Common myeloid progenitor, CD34-positive (primary cell): ENCODE results near the gene TPST2.
A peak's percentile ranks its signal among the peaks of the same experiment; 100 is the strongest.

Source experiments
- CTCF ChIA-PET: fragments of 350-600 bp; sonication (Branson Sonifier 250); formaldehyde crosslinking; loops from one replicate; lab custom pipeline; 2021; ENCODE audit warnings: antibody characterized with exemption; lab: Charles Lee
- POLR2A ChIA-PET: fragments of 350-600 bp; sonication (Branson Sonifier 250); formaldehyde crosslinking; loops from one replicate; lab custom pipeline; 2021; ENCODE audit warnings: antibody characterized with exemption; lab: Charles Lee
- DNase-seq, 3 donors: peaks; one replicate each; pipeline versions ENCODE4 v3.0.0 to v3.0.0-alpha.2; 2013
- H3K27ac ChIP-seq, 2 experiments: 1 replicate in 1 of 2; 2 replicates in 1 of 2; pipeline ENCODE4 v1.7.0; 2013; ENCODE audit warnings: inconsistent platforms in 2 of 2, low read length in 2 of 2, mild to moderate bottlenecking in 2 of 2, low read depth in 1 of 2, moderate library complexity in 1 of 2; ENCODE audit not compliant: severe bottlenecking in 2 of 2, insufficient read depth in 1 of 2, poor library complexity in 1 of 2
- H3K27me3 ChIP-seq, 5 experiments: replicated peaks in 2 of 5; 1 replicate in 3 of 5; 2 replicates in 2 of 5; pipeline versions ENCODE4 v1.6.1 to v1.7.0; 2013; ENCODE audit warnings: low read length in 4 of 5, mild to moderate bottlenecking in 2 of 5, moderate library complexity in 2 of 5, inconsistent platforms in 1 of 5; ENCODE audit not compliant: insufficient read depth in 5 of 5, control insufficient read depth in 4 of 5
- H3K36me3 ChIP-seq, 4 experiments: 1 replicate in 2 of 4; 2 replicates in 2 of 4; pipeline versions ENCODE4 v1.6.1 to v1.7.0; 2013; ENCODE audit warnings: low read length in 3 of 4, control low read depth in 1 of 4, mild to moderate bottlenecking in 1 of 4; ENCODE audit not compliant: control insufficient read depth in 4 of 4, insufficient read depth in 4 of 4
- H3K4me1 ChIP-seq, 4 experiments: 1 replicate in 3 of 4; 2 replicates in 1 of 4; pipeline versions ENCODE4 v1.6.1 to v1.7.1; 2013; ENCODE audit warnings: low read length in 3 of 4, mild to moderate bottlenecking in 3 of 4, control low read depth in 1 of 4, inconsistent platforms in 1 of 4, moderate library complexity in 1 of 4; ENCODE audit not compliant: control insufficient read depth in 4 of 4, insufficient read depth in 4 of 4; ENCODE audit errors: control extremely low read depth in 1 of 4
- H3K4me3 ChIP-seq, 7 experiments: 1 replicate in 4 of 7; 2 replicates in 3 of 7; pipeline versions ENCODE4 v1.5.1 to v1.7.0; 2013; ENCODE audit warnings: mild to moderate bottlenecking in 7 of 7, low read length in 6 of 7, moderate library complexity in 6 of 7, inconsistent platforms in 2 of 7, low read depth in 2 of 7, control low read depth in 1 of 7; ENCODE audit not compliant: insufficient read depth in 4 of 7, control insufficient read depth in 1 of 7; ENCODE audit errors: extremely low read depth in 1 of 7
- H3K9me3 ChIP-seq, 5 experiments: 1 replicate in 4 of 5; 2 replicates in 1 of 5; pipeline versions ENCODE4 v1.6.1 to v1.7.1; 2013; ENCODE audit warnings: low read length in 4 of 5, mild to moderate bottlenecking in 2 of 5, inconsistent platforms in 1 of 5, low read depth in 1 of 5, moderate library complexity in 1 of 5; ENCODE audit not compliant: control insufficient read depth in 4 of 5, insufficient read depth in 2 of 5; ENCODE audit errors: control extremely low read depth in 1 of 5
- WGBS: methylation state at CpG from one replicate; pipeline ENCODE4 v1.1.5; 2013; ENCODE audit not compliant: insufficient coverage; 5-methylcytosine and 5-hydroxymethylcytosine counted together

TPST2 gene

DNA sequence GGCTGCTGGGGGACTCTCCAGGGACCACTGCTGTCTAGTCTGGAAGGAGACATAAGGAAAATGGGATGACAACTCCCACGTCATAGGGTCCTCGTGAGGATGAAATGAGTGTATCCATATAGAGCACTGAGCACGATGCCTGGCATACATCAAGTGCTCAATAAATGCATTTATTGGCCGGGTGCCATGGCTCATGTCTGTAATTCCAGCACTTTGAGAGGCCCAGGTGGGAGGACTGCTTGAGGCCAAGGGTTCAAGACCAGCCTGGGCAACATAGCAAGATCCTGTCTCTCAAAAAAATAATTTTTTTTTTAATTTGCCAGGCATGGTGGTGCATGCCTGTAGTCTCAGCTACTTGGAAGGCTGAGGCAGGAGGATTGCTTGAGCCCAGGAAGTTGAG lies 12.2 kb upstream of the TPST2 start:
- ChIA-PET POLR2A (no interaction called here), CTCF (no interaction called here)
- Histone ChIP-seq H3K36me3 (no peaks in the 10 kb centered on the region), H3K27me3 (no peaks in the 10 kb centered on the region), H3K27ac (no peak overlapping the region), H3K4me3 (no peak overlapping the region), H3K4me1 (no peaks in the 10 kb centered on the region), H3K9me3 (no peaks in the 10 kb centered on the region)
- 82% methylated on average over 4 of the region's 4 CpGs for WGBS
- no peak for DNase-seq

DNA sequence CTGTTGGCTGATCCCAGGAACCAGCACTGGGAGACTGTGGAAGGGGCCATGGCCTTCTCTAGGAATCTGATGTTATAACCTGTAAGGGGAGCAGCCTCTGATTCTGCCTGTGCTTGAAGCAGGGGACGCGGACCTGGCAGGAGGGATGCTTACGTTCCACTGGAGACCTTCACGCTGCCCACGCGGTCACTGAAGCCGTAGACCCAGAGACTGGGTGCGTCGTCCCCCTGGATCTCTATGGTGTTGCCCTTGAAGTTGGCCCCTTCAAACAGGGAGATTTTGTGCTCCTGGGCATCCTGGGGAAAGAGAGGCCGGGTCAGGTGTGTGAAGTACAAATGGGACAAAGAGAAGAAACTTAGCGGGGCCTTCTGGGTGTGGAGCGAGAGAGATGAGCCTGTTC lies 11.8 kb upstream of the TPST2 start:
- DNase-seq = no peak
- POLR2A ChIA-PET = no interaction called here
- CTCF ChIA-PET = no interaction called here

GRCh38 chr22:26599505-26599904 lies 9.6 kb upstream of the TPST2 start:
- 95% methylated on average over 10 of the region's 11 CpGs for WGBS
- Histone ChIP-seq H3K27me3 (no peaks in the 10 kb centered on the region), H3K4me3 (no peak overlapping the region), H3K9me3 (no peaks in the 10 kb centered on the region), H3K36me3 (no peaks in the 10 kb centered on the region), H3K27ac (no peak overlapping the region), H3K4me1 (no peaks in the 10 kb centered on the region)
- DNase-seq = no peak
- ChIA-PET POLR2A (no interaction called here), CTCF (no interaction called here)

More for the DNA sequence above, 11.8 kb upstream of the TPST2 start:
- Histone ChIP-seq H3K9me3 (no peaks in the 10 kb centered on the region), H3K27ac (no peak overlapping the region), H3K36me3 (no peaks in the 10 kb centered on the region), H3K4me1 (no peaks in the 10 kb centered on the region), H3K4me3 (no peak overlapping the region), H3K27me3 (no peaks in the 10 kb centered on the region)
- WGBS = 97% methylated on average over 12 of the region's 12 CpGs

- CTCF ChIA-PET = interaction anchor here (0.7 to 1.1 kb wide), 3 partner anchors 24 to 70 kb away, joined by 3 read pairs; no protein-coding TSS in a partner anchor
- Histone ChIP-seq H3K4me1 (peaks cover 8 to 18% (median 9%) of the 10 kb centered on the region in 4 experiments), H3K27me3 (no peaks in the 10 kb centered on the region), H3K36me3 (no peaks in the 10 kb centered on the region), H3K9me3 (no peaks in the 10 kb centered on the region), H3K27ac (no peak overlapping the region), H3K4me3 (no peak overlapping the region)
- WGBS = no CpG with 5 or more reads among the region's 4 CpGs
- POLR2A ChIA-PET = interaction anchor here (0.6 kb wide), 1 partner anchor 118 kb away, joined by 3 read pairs; no protein-coding TSS in a partner anchor
- DNase-seq = no peak
These were observed 7.5 kb upstream of the TPST2 start for GRCh38 chr22:26597480-26597879.

DNA sequence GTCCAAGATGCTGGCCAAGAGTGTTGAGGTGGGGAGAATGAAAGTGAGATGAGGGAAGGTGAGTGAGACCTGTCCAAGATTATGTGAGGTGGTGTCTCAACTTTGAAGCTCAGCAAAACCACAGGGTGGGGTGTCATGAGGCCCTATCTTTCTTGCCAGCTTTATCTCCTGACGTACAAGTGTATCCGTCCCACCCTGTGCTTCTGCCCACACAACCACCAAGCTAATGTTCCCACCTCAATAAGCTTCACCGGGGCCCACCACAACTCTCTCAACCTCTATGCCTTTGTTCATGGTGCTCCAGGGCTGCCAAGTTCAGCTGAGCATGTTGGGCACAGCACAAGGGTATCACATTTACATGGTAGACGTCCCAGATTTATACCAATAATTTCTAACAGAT lies 7.1 kb upstream of the TPST2 start:
- H3K27ac ChIP-seq = no peak overlapping the region
- DNase-seq = peak; percentile 68 to 89 (median 79)
- WGBS = 63% methylated on average over 4 of the region's 4 CpGs
- CTCF ChIA-PET = interaction anchor here (0.6 to 1.1 kb wide), 4 partner anchors 24 to 94 kb away, joined by 3 read pairs; no protein-coding TSS in a partner anchor
- H3K9me3 ChIP-seq = no peaks in the 10 kb centered on the region
- POLR2A ChIA-PET = interaction anchor here (0.6 kb wide), 1 partner anchor 118 kb away, joined by 3 read pairs; no protein-coding TSS in a partner anchor
- H3K27me3 ChIP-seq = no peaks in the 10 kb centered on the region
- H3K4me3 ChIP-seq = no peak overlapping the region
- H3K4me1 ChIP-seq = peaks cover 12 to 22% (median 13%) of the 10 kb centered on the region in 4 experiments
- H3K36me3 ChIP-seq = no peaks in the 10 kb centered on the region

DNA sequence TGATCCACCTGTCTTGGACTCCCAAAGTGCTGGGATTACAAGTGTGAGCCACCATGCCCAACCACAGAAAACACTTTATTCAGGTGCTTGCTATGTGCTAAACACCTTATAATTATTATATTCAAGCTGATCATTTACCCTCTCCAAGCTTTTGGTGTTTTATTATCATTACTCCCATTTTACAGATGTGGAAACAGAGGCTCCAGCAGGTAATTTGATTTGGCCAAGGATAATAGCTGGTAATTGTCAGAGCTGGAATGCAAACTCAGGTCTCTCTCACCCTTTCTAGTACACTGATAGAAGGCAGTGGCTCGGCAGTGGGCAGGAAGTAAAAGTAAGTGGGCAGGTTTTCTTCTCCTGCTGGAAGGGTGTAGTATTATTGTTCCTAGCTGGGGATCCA lies 3.8 kb upstream of the TPST2 start:
- DNase-seq = no peak
- CTCF ChIA-PET = interaction anchor here (0.7 to 1.0 kb wide), 3 partner anchors 13 to 50 kb away, joined by 3 read pairs; no protein-coding TSS in a partner anchor
- H3K27ac ChIP-seq = no peak overlapping the region

DNA sequence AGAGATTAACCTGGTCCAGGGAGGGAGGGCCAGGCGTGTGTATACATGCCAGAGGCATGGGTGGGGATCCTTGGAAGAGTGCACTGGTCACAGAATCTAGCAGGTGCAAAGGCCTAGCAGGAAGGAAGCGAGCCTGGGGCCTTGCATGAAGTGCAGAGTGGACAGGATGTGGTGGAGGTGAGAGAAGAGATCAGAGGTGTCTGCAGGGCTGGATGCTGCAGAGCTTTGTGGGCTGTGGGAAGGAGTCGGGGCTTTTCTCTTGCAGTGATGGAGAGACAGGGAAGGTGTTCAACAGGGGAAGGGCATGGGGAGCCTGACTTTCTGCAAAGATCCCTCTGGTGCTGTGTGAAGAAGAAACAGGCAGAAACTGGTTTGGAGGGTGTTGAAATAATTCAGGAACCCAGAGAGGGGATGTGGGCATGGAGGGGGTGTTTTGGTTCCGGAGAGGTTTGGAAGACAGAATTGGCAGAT lies 2.5 kb upstream of the TPST2 start:
- no peaks in the 10 kb centered on the region for H3K9me3 ChIP-seq
- DNase-seq = peak in 2 of 3 donors; percentile 58 to 61
- no peaks in the 10 kb centered on the region for H3K36me3 ChIP-seq
- no peak overlapping the region for H3K27ac ChIP-seq
- H3K4me3 ChIP-seq = peak overlapping the region in 3 of 7 experiments; percentile 27 to 57 (median 42)
- POLR2A ChIA-PET = no interaction called here
- WGBS = 31% methylated on average over 4 of the region's 4 CpGs
- H3K27me3 ChIP-seq = no peaks in the 10 kb centered on the region
- peaks cover 25 to 49% (median 35%) of the 10 kb centered on the region in 4 experiments for H3K4me1 ChIP-seq
- CTCF ChIA-PET = interaction anchor here (1.0 to 1.1 kb wide), 2 partner anchors 16 to 32 kb away, joined by 4 read pairs; no protein-coding TSS in a partner anchor

More for the DNA sequence above, 3.8 kb upstream of the TPST2 start:
- POLR2A ChIA-PET = no interaction called here
- Histone ChIP-seq H3K9me3 (no peaks in the 10 kb centered on the region), H3K4me1 (peaks cover 21 to 44% (median 29%) of the 10 kb centered on the region in 4 experiments), H3K4me3 (no peak overlapping the region), H3K36me3 (no peaks in the 10 kb centered on the region), H3K27me3 (no peaks in the 10 kb centered on the region)
- WGBS = no CpG with 5 or more reads among the region's 1 CpG
